22Rv1 (cell line): ENCODE data around the gene LRRC58.

ENCODE experiments used
- ZFX ChIP-seq: fragments of 450-650 bp; IDR thresholded peaks from 2 replicates; pipeline ENCODE4 v1.6.1; 2017; ENCODE audit warnings: antibody characterized with exemption, borderline replicate concordance
- TF ChIP-seq, protein P1 (sequence below): fragments of 450-650 bp; IDR thresholded peaks from 2 replicates; pipeline ENCODE4 v1.5.1; 2017; ENCODE audit warnings: mild to moderate bottlenecking

DNA sequence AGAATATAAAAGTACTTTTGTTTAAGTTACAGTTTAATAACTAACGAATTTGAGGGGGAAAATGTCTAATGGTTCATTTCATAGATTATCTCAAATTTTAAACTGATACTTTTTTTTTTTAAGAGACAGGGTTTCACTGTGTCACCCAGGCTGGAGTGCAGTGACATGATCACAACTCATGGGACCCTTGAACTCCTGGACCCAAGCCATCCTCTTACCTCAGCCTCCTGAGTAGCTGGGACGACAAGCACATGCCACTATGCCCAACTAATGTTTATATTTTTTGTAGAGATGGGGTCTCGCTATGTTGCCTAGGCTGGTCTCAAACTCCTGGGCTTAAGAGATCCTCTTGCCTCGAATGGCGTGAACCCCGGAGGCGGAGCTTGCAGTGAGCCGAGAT lies 16.5 kb downstream of the LRRC58 start:
- TF ChIP-seq, protein P1, sequence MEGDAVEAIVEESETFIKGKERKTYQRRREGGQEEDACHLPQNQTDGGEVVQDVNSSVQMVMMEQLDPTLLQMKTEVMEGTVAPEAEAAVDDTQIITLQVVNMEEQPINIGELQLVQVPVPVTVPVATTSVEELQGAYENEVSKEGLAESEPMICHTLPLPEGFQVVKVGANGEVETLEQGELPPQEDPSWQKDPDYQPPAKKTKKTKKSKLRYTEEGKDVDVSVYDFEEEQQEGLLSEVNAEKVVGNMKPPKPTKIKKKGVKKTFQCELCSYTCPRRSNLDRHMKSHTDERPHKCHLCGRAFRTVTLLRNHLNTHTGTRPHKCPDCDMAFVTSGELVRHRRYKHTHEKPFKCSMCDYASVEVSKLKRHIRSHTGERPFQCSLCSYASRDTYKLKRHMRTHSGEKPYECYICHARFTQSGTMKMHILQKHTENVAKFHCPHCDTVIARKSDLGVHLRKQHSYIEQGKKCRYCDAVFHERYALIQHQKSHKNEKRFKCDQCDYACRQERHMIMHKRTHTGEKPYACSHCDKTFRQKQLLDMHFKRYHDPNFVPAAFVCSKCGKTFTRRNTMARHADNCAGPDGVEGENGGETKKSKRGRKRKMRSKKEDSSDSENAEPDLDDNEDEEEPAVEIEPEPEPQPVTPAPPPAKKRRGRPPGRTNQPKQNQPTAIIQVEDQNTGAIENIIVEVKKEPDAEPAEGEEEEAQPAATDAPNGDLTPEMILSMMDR, result no peak
- no peak for TF ChIP-seq ZFX
